HepG2 (cell line): ENCODE measurements around the gene GOSR1. TPM values are rescaled to one million over a fixed set of nuclear protein-coding genes. Genes with fewer than 3 reads are reported as not detected.

Experiments used
- BATF2 ChIP-seq: sonication (generic); formaldehyde crosslinking; IDR thresholded peaks from 2 replicates; pipeline ENCODE4 v1.8.0; 2022; ENCODE audit warnings: mild to moderate bottlenecking, missing genetic modification reagents, moderate library complexity
- CC2D1A ChIP-seq: sonication (generic); formaldehyde crosslinking; IDR thresholded peaks from 2 replicates; pipeline ENCODE4 v1.8.1; 2023; ENCODE audit warnings: mild to moderate bottlenecking, missing genetic modification reagents
- CEBPB ChIP-seq: IDR thresholded peaks from 2 replicates; pipeline ENCODE4 v1.6.1; 2011; ENCODE audit warnings: low read depth, low read length, improper control_type of control experiment, borderline replicate concordance
- DNMT1 ChIP-seq: sonication (generic); formaldehyde crosslinking; IDR thresholded peaks from 2 replicates; pipeline ENCODE4 v1.5.1; 2020; ENCODE audit warnings: mild to moderate bottlenecking, missing genetic modification reagents
- KAT8 ChIP-seq: IDR thresholded peaks from 2 replicates; pipeline ENCODE4 v1.6.1; 2016; ENCODE audit warnings: missing genetic modification reagents, missing compliant biosample characterization
- MED1 ChIP-seq: sonication (generic); formaldehyde crosslinking; IDR thresholded peaks from 2 replicates; pipeline ENCODE4 v1.4.0; 2020; ENCODE audit warnings: missing genetic modification reagents
- MIER3 ChIP-seq: IDR thresholded peaks from 2 replicates; pipeline ENCODE4 v1.6.1; 2016; ENCODE audit warnings: missing compliant biosample characterization, borderline replicate concordance
- MTF1 ChIP-seq: sonication (generic); formaldehyde crosslinking; IDR thresholded peaks from 2 replicates; pipeline ENCODE4 v1.5.0; 2020; ENCODE audit warnings: missing genetic modification reagents
- MXI1 ChIP-seq: IDR thresholded peaks from 3 replicates; pipeline ENCODE4 v1.6.1; 2012; ENCODE audit warnings: low read depth, low read length, inconsistent platforms, borderline replicate concordance
- NFKBIZ ChIP-seq: IDR thresholded peaks from 2 replicates; pipeline ENCODE4 v1.6.1; 2018; ENCODE audit warnings: missing genetic modification reagents, missing compliant biosample characterization
- RARG ChIP-seq: sonication (generic); formaldehyde crosslinking; IDR thresholded peaks from 2 replicates; pipeline ENCODE4 v1.4.0; 2020; ENCODE audit warnings: low read depth, mild to moderate bottlenecking, missing genetic modification reagents
- RBFOX2 ChIP-seq: fragments of 200-400 bp; formaldehyde crosslinking; IDR thresholded peaks from 2 replicates; pipeline ENCODE4 v1.6.1; 2017; ENCODE audit warnings: low read depth, mild to moderate bottlenecking, low read length
- RFX5 ChIP-seq: IDR thresholded peaks from 2 replicates; pipeline ENCODE4 v1.6.1; 2011; ENCODE audit warnings: low read depth, low read length, improper control_type of control experiment
- ZFP82 ChIP-seq: sonication (generic); formaldehyde crosslinking; IDR thresholded peaks from 2 replicates; pipeline ENCODE4 v1.5.1; 2020; ENCODE audit warnings: mild to moderate bottlenecking, missing genetic modification reagents, borderline replicate concordance
- ZNF230 ChIP-seq: sonication (generic); formaldehyde crosslinking; IDR thresholded peaks from 2 replicates; pipeline ENCODE4 v1.4.0; 2020; ENCODE audit warnings: mild to moderate bottlenecking, missing genetic modification reagents
- ZNF260 ChIP-seq: sonication (generic); formaldehyde crosslinking; IDR thresholded peaks from 2 replicates; pipeline ENCODE4 v1.4.0; 2020; ENCODE audit warnings: missing genetic modification reagents, low read depth, mild to moderate bottlenecking, borderline replicate concordance
- ZNF547 ChIP-seq: sonication (generic); formaldehyde crosslinking; IDR thresholded peaks from 2 replicates; pipeline ENCODE4 v1.5.1; 2020; ENCODE audit warnings: mild to moderate bottlenecking, missing genetic modification reagents
- ZNF572 ChIP-seq: sonication (generic); formaldehyde crosslinking; IDR thresholded peaks from 2 replicates; pipeline ENCODE4 v1.5.1; 2020; ENCODE audit warnings: mild to moderate bottlenecking, missing genetic modification reagents
- ZNF615 ChIP-seq: sonication (generic); formaldehyde crosslinking; IDR thresholded peaks from 2 replicates; pipeline ENCODE4 v1.5.0; 2020; ENCODE audit warnings: mild to moderate bottlenecking, missing genetic modification reagents, borderline replicate concordance
- ZNF7 ChIP-seq: IDR thresholded peaks from 2 replicates; pipeline ENCODE4 v1.6.1; 2016; ENCODE audit warnings: missing biosample characterization, missing genetic modification reagents
- ZNF781 ChIP-seq: sonication (generic); formaldehyde crosslinking; IDR thresholded peaks from 2 replicates; pipeline ENCODE4 v1.5.1; 2020; ENCODE audit warnings: borderline replicate concordance, mild to moderate bottlenecking, missing genetic modification reagents; ENCODE audit errors: not compliant biosample characterization
- ZSCAN29 ChIP-seq: sonication (generic); formaldehyde crosslinking; conservative IDR thresholded peaks from 2 replicates; pipeline ENCODE4 v1.4.0; 2020; ENCODE audit warnings: mild to moderate bottlenecking, missing genetic modification reagents
- polyA plus RNA-seq, 8 experiments: library from polyadenylated mRNA; depleted of rRNA in 3 of 8; stranded (reverse) in 7 of 8; unstranded in 1 of 8; fragments of >200 nt; fragmentation: Illumina TruSeq in 4 of 8; extraction: Trizol in 4 of 8; gene quantifications; 2 replicates each; pipeline versions ENCODE4 v1.2.1 to v1.2.3, GENCODE V29; 2011 to 2016; ENCODE audit warnings: low read depth in 4 of 8, missing spikeins in 1 of 8, mixed read lengths in 1 of 8; ENCODE audit not compliant: insufficient read depth in 1 of 8
- total RNA-seq, 5 experiments: library from RNA; depleted of rRNA; stranded (reverse); fragments of >200 nt; fragmentation: Illumina TruSeq; extraction: Trizol; gene quantifications; 2 replicates each; pipeline ENCODE4 v1.2.3, GENCODE V29; 2016; ENCODE audit warnings: low read depth in 1 of 5
- TF ChIP-seq, protein P1 (sequence below): sonication (generic); formaldehyde crosslinking; IDR thresholded peaks from 2 replicates; pipeline ENCODE4 v1.8.1; 2023; ENCODE audit warnings: mild to moderate bottlenecking, missing genetic modification reagents
- TF ChIP-seq, protein P2 (sequence below): sonication (generic); formaldehyde crosslinking; IDR thresholded peaks from 2 replicates; pipeline ENCODE4 v1.5.1; 2020; ENCODE audit warnings: missing genetic modification reagents, mild to moderate bottlenecking, borderline replicate concordance
- TF ChIP-seq, protein P3 (sequence below): sonication (generic); formaldehyde crosslinking; IDR thresholded peaks from 2 replicates; pipeline ENCODE4 v1.5.0; 2020; ENCODE audit warnings: missing genetic modification reagents, mild to moderate bottlenecking, borderline replicate concordance

Gene GOSR1
- total and polyA plus RNA-seq, 2 of the 13 experiments (the other 11 are each of a cell fraction or from before 2014, with no cell fraction given): 15.8 to 37.0 TPM

GRCh38 chr17:30477083-30477773, at the start of gene GOSR1 (continued):
- TF ChIP-seq BATF2 (no peak), MTF1 (CRISPR knock-in tag) (0 out of 2 replicates have a peak, but pooled peaks have one; percentile 41), RFX5 (no peak), DNMT1 (CRISPR knock-in tag) (no peak; the same call in 1 of the 2 replicates), CEBPB (no peak), ZNF7 (CRISPR knock-in tag) (no peak), NFKBIZ (CRISPR knock-in tag) (peak; percentile 79), ZNF230 (CRISPR knock-in tag) (peak; percentile 71; the same call in 1 of the 2 replicates), CC2D1A (peak; percentile 68; the same call in 1 of the 2 replicates), MXI1 (peak; percentile 59; the same call in 1 of the 3 replicates), MED1 (CRISPR knock-in tag) (peak; percentile 85), ZNF572 (CRISPR knock-in tag) (peak; percentile 98), RBFOX2 (peak; percentile 80), ZSCAN29 (CRISPR knock-in tag) (no peak), ZNF547 (CRISPR knock-in tag) (peak; percentile 95), RARG (no peak), KAT8 (CRISPR knock-in tag) (peak; percentile 98), ZNF781 (CRISPR knock-in tag) (peak; percentile 91), ZNF615 (CRISPR knock-in tag) (no peak; the same call in 1 of the 2 replicates), ZFP82 (peak; percentile 91), ZNF260 (CRISPR knock-in tag) (no peak), MIER3 (CRISPR knock-in tag) (peak; percentile 89; the same call in 1 of the 2 replicates)
- TF ChIP-seq, protein P1, sequence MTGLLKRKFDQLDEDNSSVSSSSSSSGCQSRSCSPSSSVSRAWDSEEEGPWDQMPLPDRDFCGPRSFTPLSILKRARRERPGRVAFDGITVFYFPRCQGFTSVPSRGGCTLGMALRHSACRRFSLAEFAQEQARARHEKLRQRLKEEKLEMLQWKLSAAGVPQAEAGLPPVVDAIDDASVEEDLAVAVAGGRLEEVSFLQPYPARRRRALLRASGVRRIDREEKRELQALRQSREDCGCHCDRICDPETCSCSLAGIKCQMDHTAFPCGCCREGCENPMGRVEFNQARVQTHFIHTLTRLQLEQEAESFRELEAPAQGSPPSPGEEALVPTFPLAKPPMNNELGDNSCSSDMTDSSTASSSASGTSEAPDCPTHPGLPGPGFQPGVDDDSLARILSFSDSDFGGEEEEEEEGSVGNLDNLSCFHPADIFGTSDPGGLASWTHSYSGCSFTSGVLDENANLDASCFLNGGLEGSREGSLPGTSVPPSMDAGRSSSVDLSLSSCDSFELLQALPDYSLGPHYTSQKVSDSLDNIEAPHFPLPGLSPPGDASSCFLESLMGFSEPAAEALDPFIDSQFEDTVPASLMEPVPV (CRISPR knock-in tag): no peak; the same call in 1 of the 2 replicates
- TF ChIP-seq, protein P2, sequence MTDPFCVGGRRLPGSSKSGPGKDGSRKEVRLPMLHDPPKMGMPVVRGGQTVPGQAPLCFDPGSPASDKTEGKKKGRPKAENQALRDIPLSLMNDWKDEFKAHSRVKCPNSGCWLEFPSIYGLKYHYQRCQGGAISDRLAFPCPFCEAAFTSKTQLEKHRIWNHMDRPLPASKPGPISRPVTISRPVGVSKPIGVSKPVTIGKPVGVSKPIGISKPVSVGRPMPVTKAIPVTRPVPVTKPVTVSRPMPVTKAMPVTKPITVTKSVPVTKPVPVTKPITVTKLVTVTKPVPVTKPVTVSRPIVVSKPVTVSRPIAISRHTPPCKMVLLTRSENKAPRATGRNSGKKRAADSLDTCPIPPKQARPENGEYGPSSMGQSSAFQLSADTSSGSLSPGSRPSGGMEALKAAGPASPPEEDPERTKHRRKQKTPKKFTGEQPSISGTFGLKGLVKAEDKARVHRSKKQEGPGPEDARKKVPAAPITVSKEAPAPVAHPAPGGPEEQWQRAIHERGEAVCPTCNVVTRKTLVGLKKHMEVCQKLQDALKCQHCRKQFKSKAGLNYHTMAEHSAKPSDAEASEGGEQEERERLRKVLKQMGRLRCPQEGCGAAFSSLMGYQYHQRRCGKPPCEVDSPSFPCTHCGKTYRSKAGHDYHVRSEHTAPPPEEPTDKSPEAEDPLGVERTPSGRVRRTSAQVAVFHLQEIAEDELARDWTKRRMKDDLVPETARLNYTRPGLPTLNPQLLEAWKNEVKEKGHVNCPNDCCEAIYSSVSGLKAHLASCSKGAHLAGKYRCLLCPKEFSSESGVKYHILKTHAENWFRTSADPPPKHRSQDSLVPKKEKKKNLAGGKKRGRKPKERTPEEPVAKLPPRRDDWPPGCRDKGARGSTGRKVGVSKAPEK (CRISPR knock-in tag): 0 out of 2 replicates have a peak, but pooled peaks have one; percentile 33
- TF ChIP-seq, protein P3, sequence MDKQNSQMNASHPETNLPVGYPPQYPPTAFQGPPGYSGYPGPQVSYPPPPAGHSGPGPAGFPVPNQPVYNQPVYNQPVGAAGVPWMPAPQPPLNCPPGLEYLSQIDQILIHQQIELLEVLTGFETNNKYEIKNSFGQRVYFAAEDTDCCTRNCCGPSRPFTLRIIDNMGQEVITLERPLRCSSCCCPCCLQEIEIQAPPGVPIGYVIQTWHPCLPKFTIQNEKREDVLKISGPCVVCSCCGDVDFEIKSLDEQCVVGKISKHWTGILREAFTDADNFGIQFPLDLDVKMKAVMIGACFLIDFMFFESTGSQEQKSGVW (CRISPR knock-in tag): no peak
